ENCODE data around the gene SPRY2. TPM values are rescaled to one million over a fixed set of nuclear protein-coding genes. Genes with fewer than 3 reads are reported as not detected.
A peak's percentile ranks its signal among the peaks of the same experiment; 100 is the strongest.

SPRY2 gene, protein sequence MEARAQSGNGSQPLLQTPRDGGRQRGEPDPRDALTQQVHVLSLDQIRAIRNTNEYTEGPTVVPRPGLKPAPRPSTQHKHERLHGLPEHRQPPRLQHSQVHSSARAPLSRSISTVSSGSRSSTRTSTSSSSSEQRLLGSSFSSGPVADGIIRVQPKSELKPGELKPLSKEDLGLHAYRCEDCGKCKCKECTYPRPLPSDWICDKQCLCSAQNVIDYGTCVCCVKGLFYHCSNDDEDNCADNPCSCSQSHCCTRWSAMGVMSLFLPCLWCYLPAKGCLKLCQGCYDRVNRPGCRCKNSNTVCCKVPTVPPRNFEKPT
- polyA plus RNA-seq: not detected

GRCh38 chr13:80341101-80341755 is at the start of gene SPRY2:
Gene SPRY2, minus strand, starts transcription at chr13:80341126. Its CDS starts 3,421 bp downstream, at chr13:80337705.
- H3K27ac Mint-ChIP-seq: peak within 1 kb of the TSS in 1 of 3 donors; percentile 25
- H3K27me3 Mint-ChIP-seq: peaks cover 34% of the 10 kb centered on the region
- H3K4me3 Mint-ChIP-seq: peak within 1 kb of the TSS; percentile 75 to 95 (median 88)
- H3K36me3 Mint-ChIP-seq: no peaks in the 10 kb centered on the region
- H3K9me3 Mint-ChIP-seq: peaks cover 0 to 2% (median 0%) of the 10 kb centered on the region in 3 donors
- H3K4me1 Mint-ChIP-seq: peaks cover 10 to 28% (median 11%) of the 10 kb centered on the region in 3 donors

DNA sequence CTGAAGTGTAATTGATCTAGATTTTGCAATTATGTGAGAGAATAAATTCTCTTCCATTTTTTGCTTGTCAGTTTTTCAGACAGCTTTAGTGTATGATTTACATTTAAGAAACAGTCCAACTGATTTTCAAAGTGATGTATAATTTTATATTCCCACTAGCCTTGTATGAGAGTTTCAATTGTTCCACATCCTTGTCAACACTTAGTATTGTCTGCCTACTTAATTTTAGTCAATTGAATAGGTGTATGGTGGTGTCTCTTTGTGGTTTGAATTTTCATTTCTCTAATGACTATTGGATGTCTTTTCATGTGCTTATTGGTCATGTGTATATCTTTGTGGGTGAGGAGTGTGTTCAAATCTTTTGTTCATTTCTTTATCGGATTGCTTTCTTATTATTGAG is 49.4 kb upstream of the SPRY2 start:
- no peaks in the 10 kb centered on the region for H3K4me1 Mint-ChIP-seq
- H3K36me3 Mint-ChIP-seq: no peaks in the 10 kb centered on the region
- no peak overlapping the region for H3K27ac Mint-ChIP-seq
- no peak overlapping the region for H3K4me3 Mint-ChIP-seq
- no peaks in the 10 kb centered on the region for H3K27me3 Mint-ChIP-seq
- peaks cover 0 to 11% (median 6%) of the 10 kb centered on the region in 3 donors for H3K9me3 Mint-ChIP-seq

GRCh38 chr13:80389073-80390038 is 48.4 kb upstream of the SPRY2 start:
- no peaks in the 10 kb centered on the region for H3K27me3 Mint-ChIP-seq
- no peak overlapping the region for H3K4me3 Mint-ChIP-seq
- H3K4me1 Mint-ChIP-seq: no peaks in the 10 kb centered on the region
- H3K9me3 Mint-ChIP-seq: peaks cover 0 to 7% (median 6%) of the 10 kb centered on the region in 3 donors
- no peaks in the 10 kb centered on the region for H3K36me3 Mint-ChIP-seq
- H3K27ac Mint-ChIP-seq: no peak overlapping the region

DNA sequence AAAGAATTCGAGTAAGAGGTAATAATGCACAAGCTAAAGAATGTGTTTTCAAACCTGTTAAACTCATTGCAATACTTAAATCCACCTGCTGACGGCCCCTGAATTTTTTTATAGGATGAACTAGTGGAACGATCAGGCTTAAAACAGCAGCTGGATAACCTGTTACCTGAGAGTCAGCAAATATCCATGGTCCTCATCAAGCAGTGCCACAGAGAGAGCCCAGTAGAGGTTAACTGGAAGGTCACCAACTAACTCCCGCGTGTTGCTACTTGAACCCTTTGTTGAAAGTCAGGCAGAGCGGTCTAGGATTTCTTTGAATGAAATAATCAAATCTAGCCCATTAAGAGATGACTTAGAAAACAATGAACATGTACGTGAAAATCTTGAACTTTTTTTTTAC is 47.6 kb upstream of the SPRY2 start:
- Mint-ChIP-seq H3K4me1 (no peaks in the 10 kb centered on the region), H3K27me3 (no peaks in the 10 kb centered on the region), H3K27ac (no peak overlapping the region), H3K9me3 (peaks cover 3 to 6% (median 4%) of the 10 kb centered on the region in 3 donors), H3K4me3 (no peak overlapping the region), H3K36me3 (no peaks in the 10 kb centered on the region)

DNA sequence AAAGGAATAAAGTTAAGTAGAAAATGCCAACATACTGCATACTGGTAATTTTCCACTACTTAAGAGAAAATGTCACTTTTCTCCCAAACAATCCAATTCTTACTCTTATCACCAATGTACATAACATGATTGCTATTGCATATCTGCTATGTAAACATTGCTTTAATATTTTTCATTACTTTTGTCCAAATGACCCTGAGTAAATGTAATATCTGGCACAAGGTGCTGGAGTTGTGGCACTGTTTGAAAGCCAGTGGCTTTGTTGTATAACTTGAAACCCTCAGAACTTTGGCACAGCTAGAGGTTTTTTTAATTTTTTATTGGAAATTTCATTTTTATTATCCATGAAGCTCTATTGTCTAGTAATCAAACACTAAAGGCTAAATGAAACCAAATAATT is 45.7 kb upstream of the SPRY2 start:
- no peaks in the 10 kb centered on the region for H3K4me1 Mint-ChIP-seq
- H3K27me3 Mint-ChIP-seq: peaks cover 4% of the 10 kb centered on the region
- H3K9me3 Mint-ChIP-seq: peaks cover 3 to 5% (median 4%) of the 10 kb centered on the region in 3 donors
- no peak overlapping the region for H3K27ac Mint-ChIP-seq
- H3K4me3 Mint-ChIP-seq: no peak overlapping the region
- H3K36me3 Mint-ChIP-seq: no peaks in the 10 kb centered on the region

DNA sequence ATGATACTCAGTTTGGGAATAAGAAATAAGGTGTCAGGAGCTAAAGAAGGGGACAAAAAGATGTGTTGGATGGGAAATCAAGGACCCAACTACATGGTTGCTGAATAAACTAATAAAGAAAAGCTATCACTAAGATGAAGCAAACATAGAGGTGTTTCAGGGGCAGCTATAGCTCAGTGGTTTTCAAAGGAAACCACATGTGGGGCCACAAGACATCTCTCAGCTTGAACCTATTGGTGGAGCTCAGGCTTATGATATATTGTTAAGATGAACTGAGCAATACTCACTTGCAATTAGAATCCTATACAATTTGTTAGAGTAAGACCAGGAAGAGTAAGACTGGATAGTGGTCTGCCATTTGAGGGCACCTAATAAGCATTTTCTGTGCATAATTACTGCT is 45.1 kb upstream of the SPRY2 start:
- Mint-ChIP-seq H3K9me3 (peaks cover 3 to 5% (median 4%) of the 10 kb centered on the region in 3 donors), H3K4me1 (no peaks in the 10 kb centered on the region), H3K27ac (no peak overlapping the region)

DNA sequence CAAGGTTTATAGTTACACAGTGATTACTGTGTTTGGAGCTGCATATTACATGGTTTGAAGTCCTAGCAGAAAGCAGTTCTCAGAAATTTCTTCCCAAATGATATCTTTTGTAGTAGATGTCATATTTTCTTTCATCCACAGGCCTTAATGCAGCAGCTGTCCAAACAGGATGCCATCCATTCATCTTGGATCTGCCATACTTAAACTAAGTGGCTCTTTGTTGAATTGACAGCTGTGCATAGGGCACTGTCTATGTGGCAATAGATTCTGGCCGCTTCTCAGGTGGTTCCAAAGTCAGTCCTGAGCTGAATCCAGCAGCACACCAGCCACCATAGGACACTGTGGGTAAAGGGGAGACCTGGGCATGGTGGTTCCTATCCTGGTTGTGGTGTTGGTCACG is 41.6 kb upstream of the SPRY2 start:
- Mint-ChIP-seq H3K27ac (no peak overlapping the region), H3K27me3 (peaks cover 4% of the 10 kb centered on the region), H3K9me3 (peaks cover 0 to 4% (median 3%) of the 10 kb centered on the region in 3 donors), H3K4me1 (no peaks in the 10 kb centered on the region), H3K4me3 (no peak overlapping the region), H3K36me3 (no peaks in the 10 kb centered on the region)

More for the DNA sequence above, 45.1 kb upstream of the SPRY2 start:
- peaks cover 4% of the 10 kb centered on the region for H3K27me3 Mint-ChIP-seq
- H3K36me3 Mint-ChIP-seq: no peaks in the 10 kb centered on the region
- H3K4me3 Mint-ChIP-seq: no peak overlapping the region

DNA sequence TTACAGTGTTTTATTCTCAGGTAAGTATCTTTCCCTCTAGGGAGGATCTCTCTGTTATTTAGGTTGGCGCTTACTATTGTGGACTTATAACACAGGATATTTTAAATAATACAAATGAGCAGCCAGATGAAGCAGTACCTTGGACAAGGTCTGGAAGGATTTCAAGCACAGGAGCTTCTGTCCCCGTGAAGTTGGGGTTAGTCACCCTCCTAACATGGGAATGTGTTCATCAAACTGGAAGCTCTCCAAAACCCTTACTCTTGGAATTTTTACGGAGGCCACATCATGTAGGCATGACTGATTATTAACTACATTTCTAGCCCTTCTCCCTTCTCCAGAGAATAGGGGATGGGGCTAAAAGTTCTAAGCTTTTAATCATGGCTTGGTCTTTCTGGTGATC is 38.3 kb upstream of the SPRY2 start:
- Mint-ChIP-seq H3K36me3 (no peaks in the 10 kb centered on the region), H3K27ac (no peak overlapping the region), H3K4me3 (no peak overlapping the region), H3K4me1 (no peaks in the 10 kb centered on the region), H3K27me3 (peaks cover 4% of the 10 kb centered on the region), H3K9me3 (peaks cover 0 to 4% (median 3%) of the 10 kb centered on the region in 3 donors)

DNA sequence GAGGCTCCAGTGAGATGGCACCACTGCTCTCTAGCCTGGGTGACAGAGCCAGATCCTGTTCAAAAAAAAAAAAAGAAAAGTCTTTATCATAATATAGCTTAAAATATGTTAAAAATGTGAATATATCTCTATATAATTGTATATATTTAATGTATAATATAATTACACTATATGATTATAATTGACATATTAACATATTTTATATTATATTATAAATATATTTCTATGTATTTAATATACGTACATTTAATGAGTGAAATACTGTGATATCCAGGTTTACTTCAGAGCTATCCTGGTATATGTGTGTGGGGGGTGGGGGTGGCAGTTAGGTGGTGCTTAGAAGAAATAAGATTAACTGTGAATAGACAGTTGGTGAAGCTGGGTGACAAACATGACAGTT is 35.6 kb upstream of the SPRY2 start:
- H3K36me3 Mint-ChIP-seq: no peaks in the 10 kb centered on the region
- H3K4me1 Mint-ChIP-seq: no peaks in the 10 kb centered on the region

DNA sequence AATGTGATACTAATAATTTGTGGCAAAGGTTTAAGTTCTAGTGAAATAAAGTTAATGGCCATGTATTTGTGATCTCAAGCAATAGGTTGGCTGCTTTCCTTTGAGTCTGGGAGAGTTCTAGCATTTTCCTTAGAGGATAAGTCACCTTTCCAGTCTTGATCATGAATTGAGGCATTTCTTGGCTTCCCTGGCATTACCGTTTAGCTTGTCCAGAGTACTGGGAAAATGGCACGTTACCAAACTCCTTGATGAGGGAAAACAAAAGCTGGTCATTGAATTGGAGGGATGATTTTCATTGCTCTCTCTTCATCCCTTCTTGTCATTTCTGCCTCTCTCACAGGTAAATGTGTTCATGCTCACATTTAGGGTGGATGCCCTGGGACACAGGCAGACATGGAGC is 34.0 kb upstream of the SPRY2 start:
- no peak overlapping the region for H3K27ac Mint-ChIP-seq
- H3K9me3 Mint-ChIP-seq: no peaks in the 10 kb centered on the region
- H3K27me3 Mint-ChIP-seq: no peaks in the 10 kb centered on the region
- H3K36me3 Mint-ChIP-seq: peaks cover 2% of the 10 kb centered on the region
- no peaks in the 10 kb centered on the region for H3K4me1 Mint-ChIP-seq
- no peak overlapping the region for H3K4me3 Mint-ChIP-seq

More for the DNA sequence above, 35.6 kb upstream of the SPRY2 start:
- H3K4me3 Mint-ChIP-seq: no peak overlapping the region
- H3K9me3 Mint-ChIP-seq: no peaks in the 10 kb centered on the region
- H3K27me3 Mint-ChIP-seq: no peaks in the 10 kb centered on the region
- H3K27ac Mint-ChIP-seq: no peak overlapping the region

DNA sequence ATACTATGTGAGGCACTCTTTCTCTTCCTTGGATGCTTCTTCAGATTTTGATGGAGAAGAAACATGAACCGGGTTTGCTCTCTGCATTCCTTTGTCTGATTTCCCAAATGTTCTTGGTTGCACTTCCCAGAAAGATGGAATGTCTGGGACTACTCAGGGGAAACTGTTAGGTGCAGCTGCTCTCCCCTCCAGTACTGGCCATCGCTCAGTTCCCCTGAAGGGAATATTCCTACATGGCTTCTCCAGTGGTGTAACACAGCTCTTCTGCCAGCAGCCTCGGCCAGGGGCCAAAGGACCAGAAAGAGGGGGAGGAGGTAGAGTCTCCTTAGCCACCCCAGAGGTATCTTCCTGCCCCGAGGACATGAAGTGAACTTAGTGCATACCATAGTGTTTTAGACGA is 33.5 kb upstream of the SPRY2 start:
- H3K4me3 Mint-ChIP-seq: no peak overlapping the region
- no peak overlapping the region for H3K27ac Mint-ChIP-seq
- H3K36me3 Mint-ChIP-seq: peaks cover 2% of the 10 kb centered on the region
- H3K9me3 Mint-ChIP-seq: no peaks in the 10 kb centered on the region
- no peaks in the 10 kb centered on the region for H3K4me1 Mint-ChIP-seq
- H3K27me3 Mint-ChIP-seq: no peaks in the 10 kb centered on the region

- H3K4me3 Mint-ChIP-seq: no peak overlapping the region
- peaks cover 2% of the 10 kb centered on the region for H3K36me3 Mint-ChIP-seq
- no peaks in the 10 kb centered on the region for H3K4me1 Mint-ChIP-seq
- no peak overlapping the region for H3K27ac Mint-ChIP-seq
- no peaks in the 10 kb centered on the region for H3K9me3 Mint-ChIP-seq
- no peaks in the 10 kb centered on the region for H3K27me3 Mint-ChIP-seq
These were observed 31.0 kb upstream of the SPRY2 start for GRCh38 chr13:80371840-80372509.

- H3K27me3 Mint-ChIP-seq: no peaks in the 10 kb centered on the region
- H3K4me1 Mint-ChIP-seq: no peaks in the 10 kb centered on the region
- peaks cover 2% of the 10 kb centered on the region for H3K36me3 Mint-ChIP-seq
- H3K9me3 Mint-ChIP-seq: no peaks in the 10 kb centered on the region
- H3K4me3 Mint-ChIP-seq: no peak overlapping the region
- no peak overlapping the region for H3K27ac Mint-ChIP-seq
These were observed 26.5 kb upstream of the SPRY2 start for GRCh38 chr13:80367473-80367872.

GRCh38 chr13:80363890-80364503 is 23.1 kb upstream of the SPRY2 start:
- Mint-ChIP-seq H3K9me3 (no peaks in the 10 kb centered on the region), H3K27me3 (peaks cover 2% of the 10 kb centered on the region), H3K36me3 (no peaks in the 10 kb centered on the region), H3K4me3 (no peak overlapping the region), H3K27ac (no peak overlapping the region), H3K4me1 (peaks cover 0 to 1% (median 0%) of the 10 kb centered on the region in 3 donors)
